Astrocyte of the spinal cord (primary cell): Measurements from ENCODE around the gene GLP2R.

Source experiments
- DNase-seq: peaks from one replicate; pipeline ENCODE4 v3.0.0; 2011; ENCODE audit warnings: low read depth, low spot score
- H3K4me3 ChIP-seq: 2 replicates; pipeline ENCODE4 v1.5.1; 2011; ENCODE audit warnings: low read depth, mild to moderate bottlenecking, low read length, moderate library complexity
- in situ Hi-C: cut with HindIII; loops from 2 replicates; pipeline ENCODE4 v1.10.0; 2017; ENCODE audit warnings: low sequenced_read_pairs
- TF ChIP-seq, protein P1 (sequence below): IDR thresholded peaks from 2 replicates; pipeline ENCODE4 v1.5.1; 2012; ENCODE audit warnings: low read depth, mild to moderate bottlenecking, low read length, inconsistent platforms

GLP2R gene

DNA sequence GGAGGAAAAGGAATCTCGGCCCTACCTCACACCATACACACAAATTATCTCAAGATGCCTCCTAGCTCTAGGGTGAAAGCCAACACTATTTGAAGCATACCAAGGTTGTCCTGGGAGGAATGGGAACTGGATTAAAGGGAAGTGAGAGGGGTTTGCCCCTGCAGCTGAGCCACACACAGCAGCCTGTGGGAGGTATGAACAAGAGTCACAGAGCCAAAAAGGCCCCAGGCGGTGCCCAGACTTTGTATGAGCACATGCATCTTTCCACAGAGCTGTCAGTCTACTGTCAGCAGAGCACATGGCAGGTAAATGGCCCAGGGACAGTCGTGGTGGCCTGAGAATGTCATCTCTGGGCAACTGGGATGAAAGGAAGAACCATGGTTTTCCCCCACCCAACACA lies 110.4 kb downstream of the GLP2R start:
- H3K4me3 ChIP-seq = no peak overlapping the region
- in situ Hi-C loops = no loop called here
- DNase-seq = no peak
- TF ChIP-seq, protein P1, sequence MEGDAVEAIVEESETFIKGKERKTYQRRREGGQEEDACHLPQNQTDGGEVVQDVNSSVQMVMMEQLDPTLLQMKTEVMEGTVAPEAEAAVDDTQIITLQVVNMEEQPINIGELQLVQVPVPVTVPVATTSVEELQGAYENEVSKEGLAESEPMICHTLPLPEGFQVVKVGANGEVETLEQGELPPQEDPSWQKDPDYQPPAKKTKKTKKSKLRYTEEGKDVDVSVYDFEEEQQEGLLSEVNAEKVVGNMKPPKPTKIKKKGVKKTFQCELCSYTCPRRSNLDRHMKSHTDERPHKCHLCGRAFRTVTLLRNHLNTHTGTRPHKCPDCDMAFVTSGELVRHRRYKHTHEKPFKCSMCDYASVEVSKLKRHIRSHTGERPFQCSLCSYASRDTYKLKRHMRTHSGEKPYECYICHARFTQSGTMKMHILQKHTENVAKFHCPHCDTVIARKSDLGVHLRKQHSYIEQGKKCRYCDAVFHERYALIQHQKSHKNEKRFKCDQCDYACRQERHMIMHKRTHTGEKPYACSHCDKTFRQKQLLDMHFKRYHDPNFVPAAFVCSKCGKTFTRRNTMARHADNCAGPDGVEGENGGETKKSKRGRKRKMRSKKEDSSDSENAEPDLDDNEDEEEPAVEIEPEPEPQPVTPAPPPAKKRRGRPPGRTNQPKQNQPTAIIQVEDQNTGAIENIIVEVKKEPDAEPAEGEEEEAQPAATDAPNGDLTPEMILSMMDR = no peak

DNA sequence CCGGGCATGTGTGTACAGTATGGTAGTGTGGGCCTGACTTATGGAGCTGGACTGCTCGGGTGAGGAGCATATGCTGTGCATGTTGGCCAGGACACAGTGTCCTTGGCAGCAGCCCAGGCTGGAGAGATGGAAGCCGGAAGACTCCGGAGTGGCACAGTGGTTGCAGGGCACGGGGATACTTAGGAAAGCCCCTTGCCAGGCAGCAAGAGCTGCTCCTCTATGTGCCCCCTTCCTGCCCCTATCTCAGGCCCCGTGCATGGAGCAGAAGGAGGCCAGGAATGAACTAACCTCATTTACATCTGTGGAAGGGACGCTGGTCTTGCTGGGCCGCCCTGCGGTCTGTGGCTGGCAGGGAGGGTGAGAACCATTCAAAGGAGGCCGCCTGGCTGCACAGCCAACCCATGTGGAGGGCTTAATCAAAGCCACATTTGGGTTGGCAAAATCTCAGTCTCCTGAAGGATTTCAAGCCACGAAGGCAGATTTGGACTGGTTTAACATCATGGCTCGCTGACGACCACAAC lies 111.6 kb downstream of the GLP2R start:
- TF ChIP-seq, protein P1 = no peak

DNA sequence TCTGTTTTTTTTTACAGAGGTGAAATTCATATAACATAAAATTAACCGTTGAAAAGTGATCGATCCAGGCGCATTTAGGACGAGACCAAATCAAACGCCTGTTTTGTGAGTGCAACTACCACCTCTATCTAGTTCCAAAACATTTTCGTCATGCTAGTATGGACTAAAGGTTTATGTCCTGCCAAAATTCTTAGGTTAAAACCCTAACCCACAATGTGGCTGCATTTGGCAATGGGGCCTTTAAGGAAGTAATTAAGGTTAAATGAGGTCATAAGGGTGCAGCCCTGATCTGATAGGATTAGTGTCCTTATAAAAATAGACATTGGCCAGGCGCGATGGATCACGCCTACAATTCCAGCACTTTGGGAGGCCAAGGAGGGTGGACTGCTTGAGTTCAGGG lies 112.2 kb downstream of the GLP2R start:
- H3K4me3 ChIP-seq = no peak overlapping the region
- TF ChIP-seq, protein P1 = no peak
- no peak for DNase-seq
- in situ Hi-C loops = no loop called here

More for the DNA sequence above, 111.6 kb downstream of the GLP2R start:
- in situ Hi-C loops = no loop called here
- peak; percentile 70 for DNase-seq
- no peak overlapping the region for H3K4me3 ChIP-seq

DNA sequence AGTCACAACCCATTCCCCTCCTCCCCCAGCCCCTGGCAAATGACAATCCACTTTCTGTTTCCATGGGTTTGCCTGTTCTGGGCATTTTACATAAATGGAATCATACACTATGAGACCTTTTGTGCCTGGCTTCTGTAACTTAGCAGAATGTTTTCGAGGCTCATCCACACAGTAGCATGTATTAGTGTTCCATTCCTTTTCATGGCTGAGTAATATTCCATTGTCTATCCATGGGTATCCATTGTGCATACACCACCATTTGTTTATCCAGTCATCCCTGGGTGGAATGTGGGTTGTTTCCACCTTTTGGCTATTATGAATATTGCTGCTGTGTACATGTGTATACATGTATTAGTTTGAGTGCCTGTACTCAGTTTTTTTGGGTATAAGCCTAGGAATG lies 113.0 kb downstream of the GLP2R start:
- H3K4me3 ChIP-seq = no peak overlapping the region
- in situ Hi-C loops = no loop called here
- DNase-seq = no peak
- TF ChIP-seq, protein P1 = no peak

DNA sequence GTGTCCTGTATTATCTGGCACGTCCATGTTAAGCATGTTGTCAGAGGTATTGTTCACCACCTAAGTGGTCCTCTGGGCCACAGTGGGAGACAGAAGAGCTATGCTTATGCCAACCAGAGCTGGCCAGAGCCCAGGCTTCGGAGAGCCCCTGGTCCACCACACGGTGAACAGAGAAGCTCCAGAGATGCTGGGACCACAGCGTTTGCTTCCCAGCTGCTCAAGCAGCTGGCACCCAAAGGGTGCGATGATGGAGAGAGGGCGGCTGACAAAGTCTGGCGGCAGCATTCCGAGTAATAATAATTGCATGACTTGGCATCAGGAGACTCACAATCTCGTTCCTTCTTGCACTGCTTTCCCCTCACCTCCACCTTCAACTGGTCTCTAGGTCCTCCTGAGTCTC lies 115.1 kb downstream of the GLP2R start:
- in situ Hi-C loops = no loop called here
- TF ChIP-seq, protein P1 = no peak
- DNase-seq = no peak
- no peak overlapping the region for H3K4me3 ChIP-seq

DNA sequence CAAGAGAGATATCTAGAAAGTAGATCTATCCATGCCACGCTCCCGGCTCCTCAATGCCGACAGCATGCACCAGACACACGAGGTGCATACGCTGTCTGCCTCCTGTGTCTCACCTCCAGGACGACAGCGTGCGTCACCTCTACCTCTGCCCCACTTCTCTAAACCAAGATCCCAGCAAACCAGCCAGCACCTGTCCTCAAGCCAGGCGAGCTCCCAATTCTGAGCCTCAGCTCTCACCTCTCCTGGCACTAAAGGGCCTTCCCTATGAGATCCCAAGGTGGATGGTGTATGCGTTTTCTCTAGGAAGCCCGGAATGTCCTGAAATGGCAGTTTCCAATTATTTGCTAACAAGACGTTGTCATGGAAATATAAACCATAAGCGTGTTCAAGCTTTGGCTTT lies 115.6 kb downstream of the GLP2R start:
- TF ChIP-seq, protein P1 = no peak
- no peak for DNase-seq

More for the DNA sequence above, 115.6 kb downstream of the GLP2R start:
- no peak overlapping the region for H3K4me3 ChIP-seq
- in situ Hi-C loops = no loop called here
